Activated CD4-positive, alpha-beta T cell treated with anti-CD3 and anti-CD28 coated beads, Interleukin-2, amount 50 U/mL, for 16 hours (primary cell): ENCODE measurements around the gene SOCS6.
"Not testable (repeated sequence)": the region's sequence is repeated elsewhere in the genome, so short reads cannot be mapped to it uniquely, and the experiment has no call there.

ENCODE experiments used
- DNase-seq: peaks from one replicate; pipeline ENCODE4 v3.0.0-alpha.2; 2020

Gene SOCS6, protein sequence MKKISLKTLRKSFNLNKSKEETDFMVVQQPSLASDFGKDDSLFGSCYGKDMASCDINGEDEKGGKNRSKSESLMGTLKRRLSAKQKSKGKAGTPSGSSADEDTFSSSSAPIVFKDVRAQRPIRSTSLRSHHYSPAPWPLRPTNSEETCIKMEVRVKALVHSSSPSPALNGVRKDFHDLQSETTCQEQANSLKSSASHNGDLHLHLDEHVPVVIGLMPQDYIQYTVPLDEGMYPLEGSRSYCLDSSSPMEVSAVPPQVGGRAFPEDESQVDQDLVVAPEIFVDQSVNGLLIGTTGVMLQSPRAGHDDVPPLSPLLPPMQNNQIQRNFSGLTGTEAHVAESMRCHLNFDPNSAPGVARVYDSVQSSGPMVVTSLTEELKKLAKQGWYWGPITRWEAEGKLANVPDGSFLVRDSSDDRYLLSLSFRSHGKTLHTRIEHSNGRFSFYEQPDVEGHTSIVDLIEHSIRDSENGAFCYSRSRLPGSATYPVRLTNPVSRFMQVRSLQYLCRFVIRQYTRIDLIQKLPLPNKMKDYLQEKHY

GRCh38 chr18:70288851-70289328, at the start of gene SOCS6:
Gene SOCS6, plus strand, starts transcription at chr18:70289045. Its CDS starts 35,624 bp downstream, at chr18:70324669.
- DNase-seq: peak; percentile 64

- DNase-seq: no peak
Measured at GRCh38 chr18:70243131-70243929, 45.5 kb upstream of the SOCS6 start.

- no peak for DNase-seq
Measured at GRCh38 chr18:70246061-70246466, 42.8 kb upstream of the SOCS6 start.

DNA sequence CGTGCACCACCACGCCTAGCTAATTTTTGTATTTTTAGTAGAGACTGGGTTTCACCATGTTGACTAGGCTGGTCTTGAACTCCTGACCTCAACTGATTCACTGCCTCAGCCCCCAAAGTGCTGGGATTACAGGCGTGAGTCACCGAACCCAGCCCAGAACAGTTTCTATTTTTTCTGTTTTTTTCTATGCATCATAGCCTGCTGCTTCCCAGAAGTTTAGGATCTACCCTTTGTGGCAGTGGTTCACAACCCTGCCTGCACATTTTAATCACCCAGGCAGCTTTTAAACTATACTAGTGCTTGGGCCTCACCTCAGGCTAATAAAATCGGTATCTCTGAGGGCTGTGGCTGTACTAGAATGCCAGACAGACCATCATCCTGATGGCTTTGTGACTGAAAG, 39.7 kb upstream of the SOCS6 start:
- no peak for DNase-seq

DNA sequence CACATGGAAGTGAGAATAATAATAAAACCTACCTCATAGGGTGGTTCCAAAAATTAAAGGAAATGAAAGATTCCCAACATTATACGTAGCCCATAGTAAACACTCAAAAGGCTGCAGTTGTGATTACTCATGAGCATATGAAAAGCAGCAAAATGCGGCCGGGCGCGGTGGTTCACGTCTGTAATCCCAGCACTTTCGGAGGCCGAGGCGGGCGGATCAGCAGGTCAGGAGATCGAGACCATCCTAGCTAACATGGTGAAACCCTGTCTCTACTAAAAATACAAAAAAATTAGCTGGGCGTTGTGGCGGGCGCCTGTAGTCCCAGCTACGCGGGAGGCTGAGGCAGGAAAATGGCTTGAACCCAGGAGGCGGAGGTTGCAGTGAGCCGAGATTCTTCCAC, 39.0 kb upstream of the SOCS6 start:
- DNase-seq: not testable (repeated sequence)

- no peak for DNase-seq
Measured at GRCh38 chr18:70250781-70251180, 38.1 kb upstream of the SOCS6 start.

GRCh38 chr18:70256184-70256583, 32.7 kb upstream of the SOCS6 start:
- DNase-seq: no peak

DNA sequence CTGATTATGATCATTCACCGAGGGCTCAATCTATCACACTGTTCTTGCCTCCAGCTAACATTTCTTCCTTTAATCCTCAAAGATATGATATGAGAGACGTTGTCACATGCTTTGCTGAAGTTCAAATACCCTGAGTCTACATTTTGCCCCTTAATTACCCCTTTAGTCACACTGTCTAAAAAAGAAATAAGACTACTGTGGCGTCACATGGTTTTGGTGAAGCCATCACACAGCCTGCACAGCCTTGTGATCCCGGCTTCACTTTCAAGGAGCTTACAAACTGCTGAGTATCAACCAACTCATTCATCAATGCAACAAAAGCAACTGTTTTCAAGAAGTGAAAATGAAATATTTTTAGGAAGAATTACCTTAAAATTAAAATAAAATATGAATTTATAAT, 31.9 kb upstream of the SOCS6 start:
- DNase-seq: no peak

- DNase-seq: no peak
Measured at GRCh38 chr18:70258243-70258642, 30.6 kb upstream of the SOCS6 start.

DNA sequence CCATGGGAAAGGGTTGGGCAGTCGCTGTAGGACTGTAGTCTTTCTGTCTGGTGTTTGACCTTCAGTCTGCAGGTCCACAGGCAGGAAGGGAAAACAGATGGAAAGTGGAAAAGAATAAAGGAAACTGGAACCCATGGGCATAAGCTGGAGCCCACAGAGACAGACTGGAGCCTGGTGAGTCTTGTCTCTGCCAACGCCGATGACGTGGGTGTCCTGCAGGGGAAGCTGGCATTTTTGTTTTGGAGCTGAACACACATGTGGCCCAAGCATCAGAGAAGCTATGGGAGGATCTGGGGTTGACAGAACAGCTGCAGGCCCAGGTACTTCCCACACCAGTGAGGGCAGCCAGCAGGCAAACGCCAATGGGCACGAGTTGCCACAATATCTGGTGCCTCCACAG, 28.2 kb upstream of the SOCS6 start:
- no peak for DNase-seq

- no peak for DNase-seq
Measured at GRCh38 chr18:70261141-70261788, 27.6 kb upstream of the SOCS6 start.

DNA sequence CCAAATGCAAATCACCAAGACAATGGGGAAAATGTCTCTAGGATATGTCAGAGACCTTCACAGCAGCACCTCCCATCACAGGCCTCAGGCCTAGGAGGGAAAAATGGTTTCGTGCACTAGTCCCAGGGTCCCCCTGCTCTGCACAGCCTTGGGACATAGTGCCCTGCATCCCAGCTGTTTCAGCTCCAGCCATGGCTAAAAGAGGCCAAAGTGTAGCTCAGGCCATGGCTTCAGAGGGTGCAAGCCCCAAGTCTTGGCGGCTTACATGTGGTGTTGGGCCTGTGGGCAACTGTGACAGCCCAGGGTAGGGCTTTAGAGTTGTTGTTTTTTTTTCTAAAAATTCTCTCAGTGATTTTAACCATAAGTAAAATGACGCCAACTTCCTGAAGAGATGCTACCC, 25.5 kb upstream of the SOCS6 start:
- no peak for DNase-seq

DNA sequence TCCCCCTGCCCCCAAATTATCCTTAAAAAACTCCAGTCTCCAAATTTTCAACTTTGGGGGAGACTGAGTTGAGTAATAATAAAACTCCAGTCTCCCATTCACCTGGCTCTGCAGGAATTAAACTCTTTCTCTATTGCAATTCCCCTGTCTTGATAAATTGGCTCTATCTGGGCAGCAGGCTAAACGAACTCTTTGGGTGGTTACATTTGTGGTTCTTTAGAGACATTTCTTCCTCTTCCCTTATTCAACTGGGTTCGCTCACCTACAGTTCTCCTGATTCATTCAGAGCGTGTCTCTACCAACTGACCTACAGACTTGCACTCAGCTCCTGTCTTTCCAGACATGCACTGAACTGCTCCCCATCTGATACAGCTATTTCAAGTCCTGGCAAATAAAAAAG, 17.1 kb upstream of the SOCS6 start:
- DNase-seq: no peak

- DNase-seq: no peak
Measured at GRCh38 chr18:70273021-70273420, 15.8 kb upstream of the SOCS6 start.

GRCh38 chr18:70276416-70277191, 12.2 kb upstream of the SOCS6 start:
- DNase-seq: no peak

GRCh38 chr18:70279470-70279869, 9.4 kb upstream of the SOCS6 start:
- peak; percentile 23 for DNase-seq

DNA sequence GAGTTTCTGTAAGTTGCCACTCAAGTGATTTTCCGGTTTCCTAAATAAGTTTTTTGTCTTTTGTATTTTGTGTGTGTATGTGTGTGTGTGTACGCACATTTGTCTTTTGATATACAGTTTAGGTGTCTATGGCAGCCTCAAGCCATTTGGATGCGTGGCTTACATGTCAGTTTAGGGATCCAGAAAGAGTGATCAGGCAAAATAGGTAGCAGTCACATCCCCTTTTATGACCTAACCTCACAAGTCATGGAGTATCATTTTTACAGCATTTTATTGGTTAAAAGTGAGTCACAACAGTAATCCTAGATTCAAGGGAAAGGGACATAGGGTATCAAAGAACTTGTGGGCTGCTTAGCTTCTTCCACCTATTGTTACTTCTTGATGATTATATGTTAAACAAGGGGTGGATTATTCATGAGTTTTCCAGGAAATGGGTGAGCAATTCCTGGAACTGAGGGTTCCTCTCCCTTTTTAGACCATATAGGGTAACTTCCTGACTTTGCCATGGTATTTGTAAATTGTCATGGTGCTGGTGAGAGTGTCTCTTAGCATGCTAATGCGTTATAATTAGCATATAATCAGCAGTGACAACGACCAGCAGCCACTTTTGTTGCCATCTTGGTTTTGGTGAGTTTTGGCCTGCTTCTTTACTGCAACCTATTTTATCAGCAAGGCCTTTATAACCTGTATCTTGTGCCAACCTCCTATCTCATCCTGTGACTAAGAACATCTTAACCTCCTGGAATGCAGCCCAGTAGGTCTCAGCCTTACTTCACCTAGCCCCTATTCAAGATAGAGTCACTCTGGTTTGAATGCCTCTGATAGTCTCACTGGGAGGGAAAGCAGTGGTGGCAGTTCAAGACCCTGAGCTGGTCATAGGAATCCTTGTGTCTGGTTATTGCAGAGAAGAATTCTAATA, 8.6 kb upstream of the SOCS6 start:
- DNase-seq: no peak

DNA sequence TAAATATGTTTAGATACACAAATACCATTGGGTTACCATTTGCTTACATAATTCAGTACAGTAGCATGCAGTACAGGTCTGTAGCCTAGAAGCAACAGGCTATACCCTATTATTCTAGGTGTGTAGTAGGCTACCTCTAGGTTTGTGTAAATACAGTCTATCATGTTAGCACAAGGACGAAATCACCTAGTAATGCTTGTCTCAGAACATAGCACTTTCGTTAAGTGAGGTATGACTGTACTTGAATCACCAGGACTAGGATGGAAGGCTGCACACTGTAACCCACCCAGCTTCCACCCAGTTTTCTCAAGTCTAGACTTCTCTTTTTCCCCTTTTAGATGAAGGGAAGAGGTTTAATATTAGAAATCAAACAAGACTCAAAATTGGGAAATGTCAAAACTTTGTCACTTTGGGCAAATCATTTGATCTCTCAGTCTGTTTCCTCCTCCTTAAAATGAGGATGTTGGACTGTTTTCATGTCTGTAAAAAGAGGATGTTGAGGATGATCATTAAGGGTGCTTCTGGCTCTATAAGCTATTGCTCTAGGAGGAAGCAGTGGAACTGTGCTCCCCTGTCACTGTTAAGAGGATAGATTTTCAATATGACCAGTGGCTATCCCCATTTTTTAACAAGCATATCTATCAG, 3.7 kb upstream of the SOCS6 start:
- DNase-seq: no peak

GRCh38 chr18:70287731-70288130, 1.1 kb upstream of the SOCS6 start:
- DNase-seq: no peak

DNA sequence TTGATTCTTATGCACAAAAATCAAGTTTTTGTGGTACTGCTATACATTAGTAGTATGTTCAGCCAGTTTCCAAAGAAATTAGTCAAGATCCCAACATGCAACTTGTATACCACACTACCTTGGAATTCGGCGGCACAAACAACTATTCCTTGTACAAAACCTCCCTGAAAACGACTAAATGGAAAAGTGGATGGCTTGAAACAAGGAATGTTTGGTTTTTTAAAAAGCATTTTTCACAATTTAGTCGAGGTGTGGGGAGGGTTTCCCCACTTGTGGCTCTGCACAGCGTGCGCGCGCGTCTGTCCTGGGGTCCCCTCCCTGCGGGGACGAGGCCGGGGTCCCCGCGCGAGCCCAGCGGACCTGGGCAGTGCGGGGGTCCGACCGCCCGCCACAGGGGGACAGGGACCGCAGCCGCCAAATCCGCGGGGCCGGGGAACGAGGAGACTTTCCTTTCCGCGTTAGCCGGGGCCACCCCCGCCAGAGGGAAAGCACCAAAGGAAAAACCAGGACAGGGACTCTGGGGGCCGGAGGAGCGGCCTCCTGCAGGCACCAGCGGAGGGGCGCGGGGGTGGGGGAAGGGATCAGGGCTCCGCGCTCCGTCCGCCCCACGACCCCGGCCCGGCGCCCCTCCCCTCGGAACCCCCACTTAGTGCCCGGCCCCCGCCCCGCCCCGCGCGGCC, 534 bp upstream of the SOCS6 start:
- no peak for DNase-seq
